HG03108 (cell line): ENCODE measurements around the gene METTL27.
"Not testable (repeated sequence)": the region's sequence is repeated elsewhere in the genome, so short reads cannot be mapped to it uniquely, and the experiment has no call there.

Experiments used
- ATAC-seq: cut with Tn5 transposase; IDR thresholded peaks from one replicate; pipeline ENCODE4 v1.9.1; 2021; ENCODE audit warnings: moderate library complexity; ENCODE audit not compliant: unreplicated experiment

METTL27 gene

DNA sequence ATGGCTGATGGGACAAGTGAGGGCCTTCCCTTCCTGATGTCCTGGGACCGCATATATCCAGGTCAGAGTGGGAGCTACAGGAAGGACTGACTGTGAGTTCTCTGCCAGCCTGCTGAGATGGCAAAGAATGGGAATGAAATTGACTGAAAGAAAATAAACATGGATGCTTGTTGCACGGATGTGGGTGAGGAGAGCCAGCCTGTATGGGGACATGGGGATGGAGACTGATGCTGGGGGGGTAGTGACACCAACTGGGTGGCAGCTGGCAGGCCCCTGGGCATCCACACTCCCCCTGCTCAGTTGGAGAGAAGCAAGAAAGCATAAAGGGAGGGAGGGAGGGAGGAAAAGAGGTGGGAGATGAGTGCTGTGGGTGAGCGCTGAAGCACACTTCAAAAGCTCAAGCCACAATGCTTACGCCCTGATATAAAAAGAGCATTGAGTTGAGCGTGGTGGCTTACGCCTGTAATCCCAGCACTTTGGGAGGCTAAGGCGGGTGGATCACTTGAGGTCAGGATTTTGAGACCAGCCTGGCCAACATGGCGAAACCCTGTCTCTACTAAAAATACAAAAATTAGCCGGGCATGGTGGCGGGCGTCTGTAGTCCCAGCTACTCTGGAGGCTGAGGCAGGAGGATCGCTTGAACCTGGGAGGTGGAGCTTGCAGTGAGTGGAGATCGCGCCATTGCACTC lies 20.6 kb downstream of the METTL27 start:
- not testable (repeated sequence) for ATAC-seq

DNA sequence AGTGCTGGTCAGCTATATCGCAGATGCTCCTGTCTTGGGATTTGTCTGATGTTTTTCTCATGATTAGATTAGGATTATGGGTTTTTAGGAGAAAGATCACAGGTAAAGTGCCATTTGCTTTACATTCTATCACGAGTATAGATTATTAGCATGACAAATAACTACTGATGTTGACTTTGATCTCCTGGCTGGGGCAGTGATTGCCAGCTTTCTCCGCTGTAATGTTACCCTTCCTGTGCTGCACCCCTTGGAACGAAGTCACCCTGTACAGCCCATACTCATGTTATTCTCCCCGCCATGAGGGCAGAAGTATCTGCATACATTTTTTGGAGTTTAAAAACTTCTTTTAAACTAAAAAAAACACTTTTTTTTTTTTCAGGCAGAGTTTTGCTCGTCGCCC lies 22.3 kb downstream of the METTL27 start:
- ATAC-seq = no peak

DNA sequence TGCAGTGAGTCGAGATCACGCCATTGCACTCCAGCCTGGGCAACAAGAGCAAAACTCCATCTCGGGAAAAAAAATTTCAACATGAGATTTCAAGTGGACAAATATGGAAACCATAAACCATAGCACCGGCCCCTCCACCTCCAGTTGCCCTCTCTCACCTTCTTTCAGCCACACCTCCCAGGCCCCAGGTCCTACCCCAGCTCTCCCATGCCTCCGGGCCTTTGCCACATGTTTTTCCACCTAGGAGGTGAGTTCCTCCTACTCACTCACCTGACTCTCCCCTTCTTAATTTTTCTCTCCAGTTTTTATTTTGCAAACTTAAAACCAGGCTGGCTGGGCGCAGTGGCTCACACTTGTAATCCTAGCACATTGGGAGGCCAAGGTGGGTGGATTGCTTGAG lies 25.2 kb downstream of the METTL27 start:
- no peak for ATAC-seq

DNA sequence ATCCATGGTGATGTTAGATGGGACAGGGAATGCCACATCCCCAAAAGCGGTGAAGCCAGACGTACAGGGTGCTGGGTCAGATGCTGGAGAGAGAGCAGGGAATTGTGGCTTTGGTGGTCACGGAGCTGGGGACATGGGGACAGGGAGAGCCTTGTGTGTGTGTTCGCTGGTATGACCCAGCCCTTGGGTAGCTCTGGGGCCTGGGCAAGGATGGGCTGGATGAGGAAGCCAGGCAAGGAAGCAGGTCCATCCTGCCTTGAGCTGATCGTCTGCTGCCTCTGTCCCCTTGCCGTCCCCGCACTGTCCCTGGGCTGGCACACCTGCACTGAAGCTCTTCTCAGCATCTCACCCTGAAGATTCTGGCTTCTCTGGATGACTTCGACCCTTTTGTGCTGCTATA lies 26.9 kb downstream of the METTL27 start:
- no peak for ATAC-seq

DNA sequence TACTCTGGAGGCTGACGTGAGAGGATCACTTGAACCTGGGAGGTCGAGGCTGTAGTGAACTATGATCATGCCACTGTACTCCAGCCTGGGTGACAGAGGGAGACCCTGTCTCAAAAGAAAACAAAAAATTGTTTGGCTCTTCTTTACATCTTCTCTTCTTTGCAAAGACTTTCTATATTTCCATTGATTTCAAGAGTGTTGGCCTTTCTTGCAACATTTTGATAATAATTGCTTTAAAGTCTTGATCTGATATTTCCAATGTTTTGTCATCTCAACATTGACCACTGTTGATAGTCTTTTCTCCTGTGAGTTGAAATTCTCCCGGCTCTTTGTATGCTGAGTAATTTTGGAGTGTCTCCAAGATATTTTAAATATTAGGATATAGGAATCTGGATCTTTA lies 29.3 kb downstream of the METTL27 start:
- ATAC-seq = no peak

DNA sequence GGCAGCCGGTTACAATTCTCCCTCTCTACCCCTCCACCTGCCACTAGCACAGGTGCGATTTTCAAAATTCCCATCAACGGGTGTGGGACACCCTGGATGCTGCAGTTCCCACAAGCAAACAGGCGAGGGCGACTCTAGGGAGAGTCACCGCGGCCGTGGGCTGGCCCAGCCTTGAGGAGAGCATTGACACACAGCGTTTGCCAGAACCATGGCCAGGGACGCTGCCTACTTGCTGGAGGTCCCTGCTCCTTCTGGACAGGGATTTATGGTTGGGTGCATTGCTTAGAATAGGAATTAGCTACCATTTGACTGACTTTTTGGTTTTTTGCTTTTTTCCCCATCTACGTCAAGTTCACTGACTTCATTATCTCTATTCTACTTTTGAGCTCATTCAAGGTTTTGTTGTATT lies 30.6 kb downstream of the METTL27 start:
- no peak for ATAC-seq

DNA sequence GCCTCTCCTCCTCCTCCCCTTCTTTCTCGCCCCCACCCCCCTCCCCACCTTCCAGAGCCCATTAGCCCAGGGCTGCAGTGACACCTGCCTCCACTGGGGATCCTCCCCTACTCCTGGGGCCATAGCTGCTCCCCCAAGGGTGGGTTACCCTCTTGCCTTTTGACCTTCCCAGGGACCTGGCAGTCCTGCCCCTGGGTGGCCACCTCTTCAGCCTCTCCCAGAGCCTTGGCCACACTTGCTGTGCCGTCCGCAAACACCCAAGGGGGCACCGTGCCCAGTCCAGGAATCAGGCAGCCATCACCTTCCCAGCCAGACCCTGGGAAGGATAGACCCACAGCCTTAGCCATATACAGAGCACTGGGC lies 31.3 kb downstream of the METTL27 start:
- no peak for ATAC-seq

DNA sequence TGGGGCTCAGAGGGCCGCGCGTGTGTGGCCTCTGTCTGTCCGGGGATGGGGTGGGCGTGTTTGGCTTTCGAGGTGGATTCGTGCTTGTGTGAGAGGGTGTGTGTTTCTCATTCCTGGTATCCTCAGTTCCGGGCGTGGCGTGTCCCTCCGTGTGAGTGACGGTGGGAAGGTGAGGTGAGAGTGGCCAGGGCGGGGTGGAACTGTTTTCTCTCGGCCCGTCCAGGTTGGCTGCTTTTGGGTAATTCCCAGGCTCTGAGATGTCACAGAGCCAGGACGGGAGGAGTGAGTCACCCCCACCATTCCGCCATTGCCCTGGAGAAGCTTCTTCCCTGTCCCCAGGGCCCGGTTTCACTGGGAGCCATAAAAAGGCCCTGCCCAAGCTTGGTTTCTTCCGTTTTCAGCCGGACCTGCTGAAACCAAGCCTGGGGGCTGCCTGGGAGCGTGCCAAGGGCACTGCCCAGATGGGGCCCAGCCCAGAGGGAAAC lies 32.8 kb downstream of the METTL27 start:
- ATAC-seq = no peak

DNA sequence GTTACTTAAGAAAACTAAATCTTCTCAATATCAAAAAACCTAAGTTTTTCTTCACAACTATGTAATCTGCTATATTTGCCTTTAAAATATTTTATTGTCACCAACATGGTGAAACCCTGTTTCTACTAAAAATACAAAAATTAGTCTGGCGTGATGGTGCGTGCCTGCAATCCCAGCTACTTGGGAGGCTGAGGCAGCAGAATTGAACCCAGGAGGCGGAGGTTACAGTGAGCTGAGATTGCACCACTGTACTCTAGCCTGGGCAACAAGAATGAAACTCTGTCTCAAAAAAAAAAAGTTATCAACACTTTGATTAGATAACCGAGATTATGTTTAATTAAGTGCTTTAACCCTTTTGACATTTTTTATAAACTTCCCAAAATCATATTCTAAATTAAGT lies 39.9 kb downstream of the METTL27 start:
- no peak for ATAC-seq

DNA sequence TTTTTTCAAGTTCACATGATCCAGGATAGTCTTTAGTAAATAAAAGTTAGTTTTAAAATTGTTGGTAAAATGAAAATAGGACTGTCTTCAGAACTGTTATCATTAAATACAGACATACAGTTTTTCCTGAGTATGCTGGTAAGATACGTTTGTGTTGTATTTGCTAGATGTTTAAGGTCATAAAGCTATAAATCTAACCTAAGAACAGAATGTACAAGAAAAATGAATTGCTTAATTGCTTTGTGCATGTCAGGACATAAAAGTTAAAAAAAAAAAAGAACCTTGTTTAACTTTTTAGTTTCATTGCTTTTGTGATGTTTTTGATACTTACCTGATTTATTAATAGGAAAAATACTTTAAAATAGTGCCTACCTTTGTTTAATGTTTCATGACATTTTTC lies 40.7 kb downstream of the METTL27 start:
- ATAC-seq = no peak

DNA sequence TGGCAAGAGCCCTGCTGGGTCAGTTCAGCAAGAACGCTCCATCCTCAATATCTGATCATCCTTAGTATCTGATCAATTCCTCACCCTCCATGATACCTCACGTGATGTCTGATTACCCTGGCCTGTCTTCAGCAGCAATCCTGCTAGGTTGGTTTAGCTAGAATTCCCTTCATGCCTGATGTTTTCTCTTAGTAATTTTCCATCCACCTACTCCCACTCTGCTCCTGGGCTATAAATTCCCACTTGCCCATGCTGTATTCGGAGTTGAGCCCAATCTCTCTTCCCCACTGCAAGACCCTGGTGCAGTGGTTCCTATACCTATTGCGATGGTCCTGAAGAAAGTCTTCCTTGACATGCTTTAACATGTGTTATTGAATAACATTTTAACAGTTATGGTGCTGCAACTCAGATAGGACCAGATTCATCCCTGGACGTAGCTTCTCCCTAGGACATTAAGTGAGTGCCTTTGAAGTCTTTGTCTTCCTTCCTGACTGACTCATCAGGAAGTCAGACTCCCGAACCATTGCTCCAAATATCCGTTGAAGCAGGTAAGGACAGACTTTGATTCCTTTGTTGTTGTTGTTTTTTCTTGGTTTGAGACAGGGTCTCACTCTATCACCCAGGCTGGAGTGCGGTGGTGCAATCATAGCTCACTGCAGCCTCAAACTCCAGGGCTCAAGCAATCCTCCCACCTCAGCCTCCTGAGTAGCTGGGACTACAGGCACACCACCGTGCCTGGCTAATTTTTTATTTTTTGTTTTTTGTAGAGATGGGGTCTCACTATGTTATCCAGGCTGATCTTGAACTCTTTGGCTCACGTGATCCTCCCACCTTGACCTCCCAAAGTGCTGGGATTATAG lies 42.8 kb downstream of the METTL27 start:
- ATAC-seq = no peak

DNA sequence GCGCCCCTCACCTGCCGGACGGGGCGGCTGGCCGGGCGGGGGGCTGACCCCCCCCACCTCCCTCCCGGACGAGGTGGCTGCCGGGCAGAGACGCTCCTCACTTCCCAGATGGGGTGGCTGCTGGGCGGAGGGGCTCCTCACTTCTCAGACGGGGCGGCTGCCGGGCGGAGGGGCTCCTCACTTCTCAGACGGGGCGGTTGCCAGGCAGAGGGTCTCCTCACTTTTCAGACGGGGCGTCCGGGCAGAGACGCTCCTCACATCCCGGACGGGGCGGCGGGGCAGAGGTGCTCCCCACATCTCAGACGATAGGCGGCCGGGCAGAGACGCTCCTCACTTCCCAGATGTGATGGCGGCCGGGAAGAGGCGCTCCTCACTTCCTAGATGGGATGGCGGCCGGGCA lies 45.1 kb downstream of the METTL27 start:
- ATAC-seq = not testable (repeated sequence)

DNA sequence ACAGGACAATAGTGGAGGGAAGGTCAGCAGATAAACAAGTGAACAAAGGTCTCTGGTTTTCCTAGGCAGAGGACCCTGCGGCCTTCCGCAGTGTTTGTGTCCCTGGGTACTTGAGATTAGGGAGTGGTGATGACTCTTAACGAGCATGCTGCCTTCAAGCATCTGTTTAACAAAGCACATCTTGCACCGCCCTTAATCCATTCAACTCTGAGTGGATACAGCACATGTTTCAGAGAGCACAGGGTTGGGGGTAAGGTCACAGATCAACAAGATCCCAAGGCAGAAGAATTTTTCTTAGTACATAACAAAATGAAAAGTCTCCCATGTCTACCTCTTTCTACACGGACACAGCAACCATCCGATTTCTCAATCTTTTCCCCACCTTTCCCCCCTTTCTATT lies 45.7 kb downstream of the METTL27 start:
- not testable (repeated sequence) for ATAC-seq

DNA sequence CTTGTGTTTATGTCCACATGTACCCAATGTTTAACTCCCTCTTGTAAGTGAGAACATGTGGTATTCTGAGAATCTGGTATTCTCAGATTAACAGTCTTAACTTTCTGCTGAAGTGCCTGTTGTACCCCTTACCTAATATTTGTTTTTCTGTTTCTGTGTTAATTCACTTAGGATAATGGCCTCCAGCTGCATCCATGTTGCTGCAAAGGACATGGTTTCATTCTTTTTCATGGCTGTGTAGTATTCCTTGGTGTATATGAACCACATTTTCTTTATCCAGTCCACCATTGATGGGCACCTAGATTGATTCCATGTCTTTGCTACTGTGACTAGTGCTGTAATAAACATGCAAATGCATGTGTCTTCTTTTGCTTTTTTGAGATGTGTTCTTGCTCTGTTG lies 47.1 kb downstream of the METTL27 start:
- ATAC-seq = not testable (repeated sequence)

DNA sequence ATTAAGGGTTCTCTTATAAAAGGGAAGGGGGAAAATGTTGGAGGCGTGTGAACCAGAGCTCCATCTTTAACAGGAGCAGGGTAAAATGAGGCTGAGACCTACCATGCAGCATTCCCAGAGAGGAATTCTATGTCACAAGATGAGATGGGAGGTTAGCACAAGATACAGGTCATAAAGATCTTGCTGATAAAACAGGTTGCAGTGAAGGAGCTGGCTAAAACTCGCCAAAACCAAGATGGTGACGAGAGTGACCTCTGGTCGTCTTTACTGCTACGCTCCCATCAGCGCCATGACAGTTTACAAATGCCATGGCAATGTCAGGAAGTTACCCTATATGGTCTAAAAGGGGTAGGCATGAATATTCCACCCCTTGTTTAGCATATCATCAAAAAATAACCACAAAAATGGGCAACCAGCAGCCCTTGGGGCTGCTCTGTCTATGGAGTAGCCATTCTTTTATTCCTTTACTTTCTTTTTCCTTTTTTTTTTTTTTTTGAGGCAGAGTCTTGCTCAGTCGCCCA lies 51.1 kb downstream of the METTL27 start:
- ATAC-seq = not testable (repeated sequence)

DNA sequence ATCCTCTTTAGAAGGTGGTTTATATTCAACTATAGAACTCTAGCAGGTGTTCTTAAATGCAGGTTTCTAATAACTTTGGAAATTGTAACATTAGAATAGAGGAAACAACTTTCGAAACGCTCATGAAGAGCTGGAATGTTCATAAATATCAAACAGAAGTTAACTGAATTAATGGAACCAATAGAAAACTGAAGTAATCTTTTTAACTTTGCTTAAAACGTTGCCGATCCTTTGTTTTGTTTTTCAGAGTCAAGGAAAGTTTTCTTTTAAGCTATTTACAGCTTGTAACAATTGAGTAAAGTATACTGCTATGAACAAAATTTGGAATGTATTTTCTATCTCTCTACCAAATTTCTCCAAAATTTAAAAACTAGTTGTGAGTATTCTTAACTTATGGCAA lies 53.3 kb downstream of the METTL27 start:
- ATAC-seq = no peak

DNA sequence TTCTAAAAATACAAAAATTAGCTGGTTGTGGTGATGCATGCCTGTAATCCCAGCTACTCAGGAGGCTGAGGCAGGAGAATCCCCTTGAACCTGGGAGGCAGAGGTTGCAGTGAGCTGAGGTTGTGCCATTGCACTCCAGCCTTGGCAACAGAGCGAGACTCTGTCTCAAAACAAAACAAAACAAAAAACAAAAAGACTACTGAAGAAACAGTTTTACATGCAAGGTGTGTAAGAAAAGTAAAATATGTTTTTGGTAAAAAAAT lies 54.6 kb downstream of the METTL27 start:
- ATAC-seq = not testable (repeated sequence)

DNA sequence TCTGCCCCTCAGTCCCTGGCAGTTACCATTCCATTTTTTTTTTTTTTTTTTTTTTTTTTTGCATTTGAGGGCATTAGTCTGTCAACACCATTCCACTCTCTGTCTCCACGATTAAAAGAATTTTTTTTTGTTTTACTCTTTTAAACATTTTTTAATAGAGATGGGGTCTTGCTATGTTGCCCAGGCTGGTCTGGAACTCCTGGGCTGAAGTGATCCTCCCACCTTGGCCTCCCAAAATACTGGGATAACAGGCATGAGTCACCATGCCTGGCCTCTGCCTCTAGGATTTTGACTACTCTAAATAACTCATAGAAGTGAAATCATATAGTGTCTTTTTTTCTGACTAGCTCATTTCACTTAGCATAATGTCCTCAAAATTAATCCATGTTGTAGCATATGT lies 55.7 kb downstream of the METTL27 start:
- ATAC-seq = no peak
